Stimulated activated CD8-positive, alpha-beta memory T cell treated with anti-CD3 and anti-CD28 coated beads, Interleukin-2, amount 100 ng/mL, for 48 hours (primary cell): ENCODE results near the gene AP2A2.
"Not testable (repeated sequence)": the region's sequence is repeated elsewhere in the genome, so short reads cannot be mapped to it uniquely, and the experiment has no call there.

ENCODE experiments used
- DNase-seq, 2 donors: peaks; one replicate each; pipeline ENCODE4 v3.0.0-alpha.2; 2020; ENCODE audit warnings: low read depth in 2 of 2

The AP2A2 gene

DNA sequence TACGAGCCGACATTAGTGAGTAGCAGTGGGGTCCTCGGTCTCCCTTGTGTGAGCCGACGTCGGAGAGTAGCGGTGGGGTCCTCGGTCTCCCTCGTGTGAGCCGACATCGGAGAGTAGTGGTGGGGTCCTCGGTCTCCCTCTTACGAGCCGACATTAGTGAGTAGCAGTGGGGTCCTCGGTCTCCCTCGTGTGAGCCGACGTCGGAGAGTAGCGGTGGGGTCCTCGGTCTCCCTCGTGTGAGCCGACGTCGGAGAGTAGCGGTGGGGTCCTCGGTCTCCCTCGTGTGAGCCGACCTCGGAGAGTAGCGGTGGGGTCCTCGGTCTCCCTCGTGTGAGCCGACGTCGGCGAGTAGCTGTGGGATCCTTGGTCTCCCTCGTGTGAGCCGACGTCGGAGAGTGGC lies 49.7 kb downstream of the AP2A2 start:
- not testable (repeated sequence) for DNase-seq

DNA sequence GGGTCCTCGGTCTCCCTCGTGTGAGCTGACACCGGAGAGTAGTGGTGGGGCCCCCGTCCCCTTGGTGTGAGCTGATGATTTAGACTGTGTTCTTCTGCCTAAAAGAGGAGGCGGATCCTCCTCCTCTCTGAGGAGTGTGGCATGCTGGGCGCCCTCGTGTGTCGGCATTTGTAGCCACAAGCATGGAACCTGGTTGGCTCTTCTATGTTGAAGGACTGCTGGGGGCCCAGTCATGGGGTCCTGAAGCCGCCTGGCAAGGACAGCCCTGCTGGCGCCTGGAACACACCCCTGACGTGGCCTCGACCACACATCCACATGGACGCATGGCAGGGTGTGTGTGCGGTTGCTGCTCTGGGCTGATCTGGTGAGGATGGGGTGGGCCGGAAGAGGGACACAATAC lies 50.2 kb downstream of the AP2A2 start:
- DNase-seq, result no peak

DNA sequence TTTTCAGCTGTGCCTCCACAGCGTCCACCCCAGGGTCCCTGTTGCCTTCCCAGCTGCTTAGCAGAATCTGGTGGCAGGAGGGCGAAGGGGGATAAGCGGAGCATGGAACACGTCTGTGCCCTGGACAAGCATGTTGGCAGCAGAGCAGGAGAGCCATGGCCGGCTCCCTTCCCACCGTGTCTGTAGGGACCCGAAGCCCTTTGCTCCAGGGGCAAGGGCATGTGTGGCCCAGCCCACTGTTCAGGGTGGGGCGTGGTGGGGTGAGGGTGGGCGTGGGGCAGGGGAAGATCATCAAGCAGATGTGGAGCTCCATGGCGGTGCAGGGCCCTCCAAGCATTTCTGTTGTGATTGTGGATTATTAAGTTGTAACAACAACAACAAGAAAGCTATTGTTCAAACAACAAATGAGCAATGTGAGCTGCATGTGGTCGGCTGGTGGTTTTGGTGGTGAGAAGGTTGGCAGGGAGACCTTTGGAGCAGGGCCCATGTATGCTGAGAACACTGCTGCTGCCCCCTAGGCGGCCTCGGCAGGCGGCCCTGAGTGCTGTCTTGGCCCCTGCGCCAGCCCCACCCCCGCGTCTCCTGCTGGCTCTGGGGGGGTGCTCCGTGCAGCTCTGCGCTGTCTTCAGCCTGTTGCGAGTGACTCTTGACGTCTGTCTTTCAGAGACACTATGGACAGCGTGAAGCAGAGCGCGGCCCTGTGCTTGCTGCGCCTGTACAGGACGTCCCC lies 50.9 kb downstream of the AP2A2 start:
- DNase-seq, result no peak

DNA sequence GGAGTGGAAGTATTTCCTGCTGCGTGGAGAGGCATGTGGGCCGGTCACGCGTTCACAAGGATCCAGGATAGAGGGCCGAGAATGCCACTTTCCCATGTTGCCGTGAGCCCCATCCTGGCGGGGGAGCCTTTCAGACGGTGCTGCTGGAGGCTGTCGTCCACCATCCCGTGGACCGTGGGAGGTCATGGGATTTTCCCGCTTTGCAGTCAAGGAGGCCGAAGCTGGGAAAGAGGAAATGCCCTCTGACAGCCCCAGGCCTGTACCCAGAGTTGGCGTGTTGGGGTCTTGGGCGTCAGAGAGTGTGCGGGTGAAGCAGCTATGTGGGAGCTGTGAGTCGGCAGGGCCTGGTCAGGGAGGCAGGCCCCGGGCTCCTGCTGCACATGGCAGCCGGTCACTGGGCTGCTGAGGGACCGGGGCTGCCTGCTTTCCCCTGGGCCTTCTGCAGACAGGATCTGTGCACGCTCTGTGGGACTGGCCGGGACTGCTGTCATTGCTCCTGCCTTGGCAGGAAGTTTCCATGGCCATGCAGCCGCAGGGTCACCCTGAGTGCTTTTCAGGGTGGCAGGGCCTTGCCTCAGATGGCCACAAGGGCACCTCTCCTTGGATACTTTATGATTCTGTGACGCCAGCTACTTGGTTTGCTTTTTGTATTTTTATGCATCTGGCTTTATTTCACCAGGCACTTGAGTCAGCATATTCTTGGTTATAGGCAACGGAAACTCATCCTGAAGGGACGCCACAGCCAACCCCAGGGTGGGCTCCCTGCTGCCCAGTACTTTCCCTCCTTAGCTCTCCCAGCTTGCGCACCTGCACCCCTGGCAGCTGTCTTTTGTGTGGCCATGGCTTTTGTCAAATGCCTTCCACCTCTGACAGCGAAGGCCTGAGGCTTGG lies 52.4 kb downstream of the AP2A2 start:
- no peak for DNase-seq

DNA sequence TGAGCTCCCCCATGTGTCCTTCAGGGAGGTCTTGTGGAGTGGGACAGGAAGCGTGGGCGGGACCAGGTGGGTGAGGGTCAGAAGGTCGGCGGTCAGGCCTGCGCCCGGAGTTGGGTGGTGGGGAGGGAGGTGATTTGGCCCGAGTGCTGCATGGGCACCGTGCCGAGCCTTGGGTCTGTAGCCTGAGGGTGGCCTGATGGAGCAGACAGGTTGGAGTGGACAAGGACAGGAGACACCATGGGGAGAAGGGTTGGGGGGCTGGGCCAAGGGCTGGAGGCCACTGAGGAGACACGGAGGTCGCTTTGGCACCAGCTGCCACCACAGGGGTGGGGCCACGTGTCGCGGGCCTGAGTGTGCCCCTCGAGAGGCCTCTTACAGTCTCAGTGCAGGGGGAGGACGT lies 53.1 kb downstream of the AP2A2 start:
- no peak for DNase-seq

DNA sequence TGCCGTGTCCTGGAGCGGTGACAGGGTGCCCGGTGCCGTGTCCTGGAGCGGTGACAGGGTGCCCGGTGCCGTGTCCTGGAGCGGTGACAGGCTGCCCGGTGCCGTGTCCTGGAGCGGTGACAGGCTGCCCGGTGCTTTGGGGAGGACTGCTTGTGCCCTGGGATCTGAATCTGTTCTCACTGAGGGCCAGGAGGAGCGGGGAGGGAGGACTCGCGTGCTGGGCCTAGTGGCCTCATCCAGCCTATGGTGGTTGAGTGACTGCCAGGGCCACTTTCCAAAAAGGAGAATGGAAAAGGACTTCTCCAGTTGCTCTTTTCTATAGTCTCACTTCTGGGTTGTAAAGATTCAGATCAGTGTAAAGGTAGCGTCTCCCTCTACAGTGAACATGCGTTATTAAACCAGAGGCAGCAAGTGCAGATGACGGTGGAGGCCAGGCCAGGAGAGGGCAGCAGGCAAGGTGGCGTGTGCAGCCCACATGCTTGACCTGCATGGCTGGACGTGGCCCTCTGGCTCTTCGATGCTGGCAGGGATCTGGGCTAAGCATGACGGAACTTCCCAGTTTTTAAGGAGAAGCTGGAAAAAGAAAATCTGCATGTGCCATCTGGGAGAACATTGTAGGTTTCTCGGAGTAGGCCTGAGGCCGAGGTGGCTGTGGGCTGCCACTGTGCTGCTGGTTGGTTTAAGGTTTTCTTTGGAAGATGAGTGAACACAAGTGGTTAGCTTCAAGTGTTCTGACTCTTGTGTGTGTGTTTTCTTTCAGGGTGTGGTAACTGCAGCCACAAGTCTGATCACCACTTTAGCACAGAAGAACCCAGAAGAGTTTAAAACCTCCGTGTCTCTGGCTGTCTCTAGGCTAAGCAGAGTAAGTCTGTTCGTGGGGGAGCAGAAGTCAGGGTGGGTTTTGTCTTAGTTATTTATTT lies 55.0 kb downstream of the AP2A2 start:
- DNase-seq, result no peak

DNA sequence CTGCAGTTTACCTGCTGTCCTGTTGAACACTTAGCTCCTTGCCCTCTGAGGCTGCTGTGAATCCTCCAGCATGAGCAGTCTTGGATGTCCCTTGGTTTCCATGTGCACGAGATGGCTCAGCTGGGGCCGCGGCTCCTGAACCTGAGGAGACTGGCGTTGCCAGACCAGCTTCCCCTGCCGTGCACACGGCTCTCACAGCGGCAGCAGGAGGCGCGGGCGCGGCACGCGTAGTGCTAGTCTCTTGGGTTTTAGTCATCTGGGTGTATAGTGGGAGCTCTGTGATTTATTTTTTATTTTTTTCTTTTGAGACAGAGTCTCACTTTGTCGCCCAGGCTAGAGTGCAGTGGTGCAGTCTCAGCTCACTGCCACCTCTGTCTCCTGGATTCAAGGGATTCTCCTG lies 56.1 kb downstream of the AP2A2 start:
- DNase-seq, result no peak

DNA sequence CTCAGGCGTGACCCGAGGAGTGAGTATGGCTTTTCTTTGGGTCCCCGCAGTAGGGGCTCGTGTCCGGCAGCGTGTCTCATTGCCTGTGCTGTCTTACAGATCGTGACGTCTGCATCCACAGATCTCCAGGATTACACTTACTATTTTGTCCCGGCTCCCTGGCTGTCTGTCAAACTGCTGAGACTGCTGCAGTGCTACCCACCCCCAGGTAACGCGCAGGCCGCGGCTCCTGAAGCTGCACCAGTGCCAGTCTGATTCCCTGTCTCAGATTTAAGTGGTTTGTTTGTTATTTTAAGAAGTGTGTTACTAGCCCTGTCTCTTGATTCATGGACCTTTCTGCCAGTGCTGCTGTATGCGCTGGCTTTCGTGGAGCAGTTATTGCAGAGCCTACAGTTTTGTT lies 58.9 kb downstream of the AP2A2 start:
- no peak for DNase-seq

DNA sequence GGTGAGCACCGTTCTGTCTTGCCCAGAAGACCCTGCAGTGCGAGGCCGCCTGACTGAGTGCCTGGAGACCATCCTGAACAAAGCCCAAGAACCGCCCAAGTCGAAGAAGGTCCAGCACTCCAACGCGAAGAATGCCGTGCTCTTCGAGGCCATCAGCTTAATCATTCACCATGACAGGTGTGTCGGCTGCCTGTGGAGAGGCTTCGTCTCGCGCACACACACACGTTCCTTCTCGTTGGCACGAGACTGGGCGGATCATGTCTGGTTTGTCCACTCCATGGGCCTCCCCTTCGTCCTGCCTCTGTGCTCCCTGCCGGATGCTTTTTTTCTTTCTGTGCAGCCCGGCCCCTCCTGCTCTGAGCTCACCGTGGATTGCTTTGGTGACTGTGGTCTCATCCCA lies 59.7 kb downstream of the AP2A2 start:
- DNase-seq, result no peak

DNA sequence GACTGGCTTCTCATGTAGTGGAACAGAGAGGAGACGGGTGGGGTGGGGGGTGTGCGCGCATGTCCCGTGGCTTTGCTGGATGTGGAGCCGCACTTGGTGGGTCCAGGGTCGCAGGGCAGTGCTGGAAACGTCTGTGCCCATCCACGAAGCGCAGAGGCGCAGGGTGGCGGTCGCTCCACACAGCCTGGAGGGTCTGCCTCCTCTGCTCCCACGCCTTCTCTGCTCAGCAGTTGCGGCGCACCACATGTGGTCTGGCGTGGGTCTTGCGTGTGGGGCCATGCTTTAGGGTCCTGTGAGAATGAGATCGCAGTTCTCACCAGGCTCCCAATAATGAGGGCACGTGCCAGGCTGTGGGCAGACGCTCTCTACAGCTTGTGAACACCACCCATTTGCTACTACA lies 60.2 kb downstream of the AP2A2 start:
- DNase-seq, result no peak

DNA sequence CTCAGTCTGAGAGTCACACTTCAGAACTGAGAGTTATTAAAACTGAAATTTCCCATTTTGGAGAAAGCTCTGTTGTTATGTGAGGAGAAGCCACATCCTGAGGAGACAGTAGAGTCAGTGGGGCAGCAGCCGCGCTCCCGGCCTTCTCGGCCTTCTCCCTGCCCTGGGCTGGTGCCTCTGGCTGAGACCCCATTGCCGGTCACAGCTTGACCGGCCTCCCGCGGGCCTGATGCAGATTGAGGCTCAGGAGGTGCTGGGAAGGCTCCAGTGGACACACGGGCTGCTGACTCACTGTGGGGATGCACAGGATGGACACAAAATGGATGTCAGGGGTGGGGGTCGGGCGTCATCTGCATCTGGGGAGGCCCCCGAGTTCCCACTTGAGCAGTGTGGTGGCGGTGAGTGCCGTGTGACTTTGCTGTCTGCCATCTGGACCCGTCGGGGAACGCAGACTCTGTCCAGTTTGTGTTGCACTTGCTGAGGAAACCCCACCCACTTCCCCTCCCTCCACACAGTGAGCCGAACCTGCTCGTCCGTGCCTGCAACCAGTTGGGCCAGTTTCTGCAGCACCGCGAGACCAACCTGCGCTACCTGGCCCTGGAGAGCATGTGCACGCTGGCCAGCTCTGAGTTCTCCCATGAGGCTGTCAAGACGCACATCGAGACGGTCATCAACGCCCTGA lies 60.7 kb downstream of the AP2A2 start:
- no peak for DNase-seq

DNA sequence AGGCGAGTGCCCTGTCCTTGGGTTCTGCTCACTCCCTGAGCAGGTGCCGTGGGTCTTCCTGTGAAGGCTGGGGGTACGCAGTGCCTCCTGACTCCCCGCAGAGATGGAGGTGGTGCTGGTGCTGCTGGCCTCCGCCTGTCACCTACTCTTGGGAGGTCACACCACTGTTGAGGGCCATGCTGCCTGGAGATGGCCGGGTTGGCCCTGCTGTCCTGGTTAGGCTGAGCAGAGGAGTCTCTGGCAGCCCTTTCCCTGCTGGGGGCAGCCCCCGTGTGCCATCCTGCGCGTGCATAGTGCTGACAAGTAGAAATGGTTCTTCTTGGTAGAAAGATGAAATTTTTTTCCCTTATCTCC lies 61.3 kb downstream of the AP2A2 start:
- DNase-seq, result no peak

DNA sequence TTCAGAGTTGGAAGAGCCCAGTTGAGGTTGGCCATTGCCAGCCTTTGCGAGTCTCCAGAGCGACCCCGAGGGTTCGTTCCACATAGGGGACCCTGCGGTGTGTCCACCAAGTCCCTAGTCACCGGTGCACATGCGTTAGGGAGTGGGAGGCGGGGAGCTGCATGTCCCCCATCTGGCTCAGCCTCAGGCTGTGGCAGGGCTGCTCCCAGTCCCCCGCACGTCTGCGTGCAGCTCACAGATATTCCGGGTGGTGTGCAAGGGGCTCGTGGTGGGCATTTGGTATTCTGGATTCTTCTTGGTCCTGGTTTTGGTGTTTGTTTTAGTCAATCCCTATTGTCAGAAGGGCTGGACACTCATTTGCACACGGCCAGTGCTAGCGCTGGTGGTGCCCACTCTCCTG lies 62.0 kb downstream of the AP2A2 start:
- no peak for DNase-seq

DNA sequence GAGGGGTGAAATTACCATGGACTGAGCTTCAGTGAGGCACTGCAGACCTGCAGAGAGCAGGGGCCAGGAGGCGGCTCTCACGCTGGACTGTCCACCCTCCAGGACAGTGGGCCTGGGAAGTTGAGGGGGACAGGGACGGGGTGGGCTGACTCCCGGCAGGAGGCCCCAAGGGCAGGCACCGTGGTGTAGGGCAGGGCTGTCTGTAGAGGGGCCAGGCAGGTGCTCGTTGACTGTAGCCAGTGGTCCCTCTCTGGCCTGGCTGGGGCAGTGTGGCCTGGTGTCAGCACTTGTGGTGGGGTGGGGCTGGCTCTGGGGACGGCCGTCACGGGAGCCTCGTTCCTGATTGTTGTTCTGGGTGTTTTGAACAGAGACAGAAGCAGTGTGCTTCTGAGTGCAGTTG lies 64.4 kb downstream of the AP2A2 start:
- DNase-seq, result no peak

DNA sequence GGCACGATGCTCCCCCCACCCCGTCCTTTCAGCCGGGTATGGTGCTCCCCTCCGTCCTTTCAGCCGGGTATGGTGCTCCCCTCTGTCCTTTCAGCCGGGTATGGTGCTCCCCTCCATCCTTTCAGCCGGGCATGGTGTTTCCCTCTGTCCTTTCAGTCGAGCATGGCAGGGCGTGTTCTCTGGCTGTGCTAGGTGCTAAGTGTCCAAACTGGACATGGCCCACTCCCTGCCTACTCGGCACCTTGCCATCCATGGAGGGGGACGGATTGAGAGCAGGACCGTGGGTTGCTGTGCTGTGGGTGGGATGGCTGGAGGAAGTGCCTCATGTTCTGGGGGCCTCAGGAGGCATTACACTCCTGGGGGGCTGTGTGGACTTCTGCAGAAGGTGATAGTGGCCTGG lies 65.4 kb downstream of the AP2A2 start:
- DNase-seq, result no peak

DNA sequence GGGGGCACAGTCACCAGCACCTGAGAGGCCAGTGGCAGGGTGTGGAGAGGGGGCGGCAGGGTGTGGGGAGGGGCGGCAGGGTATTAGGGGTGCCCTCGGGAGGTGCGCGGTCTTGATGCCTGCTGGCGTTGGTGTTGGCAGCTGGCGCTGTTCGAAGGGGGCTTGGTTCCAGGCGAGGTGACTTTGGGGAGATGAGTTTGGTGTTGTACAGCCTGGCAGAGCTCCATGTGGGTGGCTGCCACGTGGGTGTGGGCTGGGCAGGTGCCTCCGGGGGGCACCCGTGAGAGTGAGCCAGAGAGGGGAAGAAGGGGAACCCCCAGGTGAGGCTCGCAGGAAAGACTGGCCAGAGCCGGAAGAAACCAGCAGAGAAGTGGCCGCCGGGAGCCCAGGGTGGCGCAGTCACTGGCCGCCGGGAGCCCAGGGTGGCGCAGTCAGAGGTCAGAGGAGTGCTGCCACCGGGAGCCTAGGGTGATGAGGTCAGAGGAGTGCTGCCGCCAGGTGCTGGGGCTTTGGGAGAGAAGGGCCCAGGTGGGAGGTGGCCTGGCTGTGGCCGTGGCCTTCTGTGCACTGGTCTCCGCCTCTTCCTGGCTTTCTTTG lies 66.1 kb downstream of the AP2A2 start:
- DNase-seq, result no peak

DNA sequence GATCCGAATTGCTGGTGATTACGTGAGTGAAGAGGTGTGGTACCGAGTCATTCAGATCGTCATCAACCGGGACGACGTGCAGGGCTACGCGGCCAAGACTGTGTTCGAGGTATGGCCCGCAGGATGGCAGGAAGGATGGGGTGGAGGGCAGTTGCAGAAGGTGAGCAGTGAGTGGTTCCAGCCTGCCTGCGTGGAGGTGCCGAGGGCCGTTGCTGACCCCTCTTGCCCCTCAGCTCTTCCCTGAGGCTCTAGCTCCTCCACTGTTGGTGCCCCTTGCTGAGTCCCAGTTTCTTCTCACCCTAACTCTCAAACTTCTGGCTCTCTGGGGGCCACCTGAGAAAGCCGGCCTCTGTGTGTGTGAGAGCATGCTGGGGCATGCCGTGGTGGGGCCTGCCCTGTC lies 66.9 kb downstream of the AP2A2 start:
- DNase-seq, result no peak

DNA sequence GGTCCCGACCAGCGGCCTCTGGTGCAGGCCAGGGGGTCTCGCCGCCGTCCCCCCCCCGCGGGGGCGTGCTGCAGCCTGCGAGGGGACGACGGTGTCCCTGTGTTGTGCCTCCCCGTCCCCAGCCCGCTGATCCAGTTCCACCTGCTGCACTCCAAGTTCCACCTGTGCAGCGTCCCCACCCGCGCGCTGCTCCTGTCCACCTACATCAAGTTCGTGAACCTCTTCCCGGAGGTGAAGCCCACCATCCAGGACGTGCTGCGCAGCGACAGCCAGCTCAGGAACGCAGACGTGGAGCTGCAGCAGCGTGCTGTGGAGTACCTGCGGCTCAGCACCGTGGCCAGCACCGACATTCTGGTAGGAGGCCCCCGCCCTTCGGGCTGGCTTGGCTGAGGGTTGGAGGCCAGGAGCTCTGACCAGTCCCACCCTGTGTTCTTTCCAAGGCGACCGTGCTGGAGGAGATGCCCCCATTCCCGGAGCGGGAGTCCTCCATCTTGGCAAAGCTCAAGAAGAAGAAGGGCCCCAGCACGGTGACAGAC lies 68.0 kb downstream of the AP2A2 start:
- no peak for DNase-seq

DNA sequence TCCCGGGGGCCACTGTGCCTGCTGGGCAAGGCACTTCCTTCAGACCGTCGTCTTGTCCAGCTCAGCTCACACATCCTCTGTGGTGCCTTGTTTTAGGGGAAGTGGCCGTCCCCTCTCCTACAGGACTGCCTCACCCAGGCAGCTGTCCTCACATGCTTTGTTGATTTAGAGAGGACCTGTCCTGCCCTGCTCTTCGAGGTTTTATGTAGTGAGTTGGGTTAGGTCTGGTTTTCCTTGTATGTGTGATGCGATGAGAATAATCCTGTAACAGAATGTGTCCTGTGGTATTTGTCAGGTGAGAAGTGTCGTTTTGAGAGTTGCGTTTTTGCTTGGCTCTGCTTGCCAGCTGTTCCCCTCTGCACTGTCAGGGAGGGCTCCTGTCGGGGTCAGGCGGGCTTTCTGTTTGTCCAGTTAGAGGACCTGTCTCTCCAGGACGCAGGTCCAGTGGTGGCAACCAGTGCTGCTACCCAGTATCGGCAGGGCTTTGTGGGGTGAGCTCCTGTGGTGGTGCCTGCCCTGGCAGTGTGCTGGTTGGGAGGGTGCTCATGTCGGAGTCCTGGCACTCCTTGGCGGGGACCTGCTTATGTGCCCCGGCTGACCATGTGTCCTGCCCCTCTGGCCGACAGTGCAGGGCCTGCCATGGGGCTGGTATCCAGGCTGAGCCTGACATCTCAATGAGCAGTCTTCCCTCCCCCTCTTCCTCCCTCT lies 69.5 kb downstream of the AP2A2 start:
- DNase-seq, result no peak

DNA sequence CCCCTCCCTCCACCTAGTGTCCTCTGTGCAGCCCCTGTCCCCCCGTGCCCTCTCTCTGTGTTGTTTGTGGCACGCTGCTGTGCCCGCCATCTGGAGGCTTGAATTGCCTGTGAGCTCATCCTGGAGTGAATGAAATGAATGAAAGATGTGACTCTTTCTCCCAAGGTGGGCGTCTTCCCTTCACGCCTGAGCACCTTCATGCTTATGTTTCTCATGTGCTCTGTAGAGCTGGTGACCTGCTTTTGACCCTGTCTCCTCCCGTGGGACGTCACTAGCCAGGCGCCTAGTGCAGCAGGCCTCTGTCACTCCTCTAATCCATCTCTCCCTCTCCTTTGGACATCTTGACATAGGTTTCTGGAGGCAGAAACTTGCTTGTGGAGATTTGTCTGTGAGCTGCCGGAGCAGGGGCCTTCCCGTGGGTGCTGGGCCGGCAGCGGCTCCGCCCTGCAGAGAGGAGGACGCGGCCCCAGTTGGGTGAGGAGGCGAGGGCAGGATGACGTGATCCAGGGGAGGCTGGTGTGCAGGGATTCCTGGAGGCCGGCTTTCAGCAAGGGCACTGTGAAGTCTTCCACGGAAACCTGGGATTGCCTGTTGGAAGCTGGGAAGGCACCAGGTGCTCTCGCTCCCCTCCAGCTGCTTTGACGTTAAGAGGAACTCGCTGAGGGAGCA lies 70.2 kb downstream of the AP2A2 start:
- no peak for DNase-seq
